HEK293T (cell line): ENCODE measurements around the gene MYOF.

ENCODE experiments used
- ARNT ChIP-seq: fragments of 450-650 bp; IDR thresholded peaks from 2 replicates; pipeline ENCODE4 v1.6.1; 2017; ENCODE audit warnings: mild to moderate bottlenecking
- BHLHE40 ChIP-seq: fragments of 450-650 bp; IDR thresholded peaks from 2 replicates; pipeline ENCODE4 v1.6.1; 2016; ENCODE audit warnings: mild to moderate bottlenecking, moderate library complexity, borderline replicate concordance
- CTBP1 ChIP-seq: fragments of 450-650 bp; IDR thresholded peaks from 2 replicates; pipeline ENCODE4 v1.6.1; 2016; ENCODE audit warnings: borderline replicate concordance
- FOXA1 ChIP-seq: fragments of 450-650 bp; IDR thresholded peaks from 2 replicates; pipeline ENCODE4 v1.6.1; 2016; ENCODE audit warnings: mild to moderate bottlenecking
- FOXK2 ChIP-seq: fragments of 450-650 bp; IDR thresholded peaks from 2 replicates; pipeline ENCODE4 v1.6.1; 2016; ENCODE audit warnings: mild to moderate bottlenecking
- HDGF ChIP-seq: fragments of 450-650 bp; IDR thresholded peaks from 2 replicates; pipeline ENCODE4 v1.6.1; 2017; ENCODE audit warnings: antibody characterized with exemption, borderline replicate concordance
- LEF1 ChIP-seq: fragments of 450-650 bp; IDR thresholded peaks from 2 replicates; pipeline ENCODE4 v1.6.1; 2017; ENCODE audit warnings: mild to moderate bottlenecking, borderline replicate concordance
- SP1 ChIP-seq: fragments of 450-650 bp; IDR thresholded peaks from 2 replicates; pipeline ENCODE4 v1.6.1; 2017
- TARDBP ChIP-seq: fragments of 450-650 bp; IDR thresholded peaks from 2 replicates; pipeline ENCODE4 v1.6.1; 2016
- ZNF384 ChIP-seq: fragments of 450-650 bp; IDR thresholded peaks from 2 replicates; pipeline ENCODE4 v1.6.1; 2016

DNA sequence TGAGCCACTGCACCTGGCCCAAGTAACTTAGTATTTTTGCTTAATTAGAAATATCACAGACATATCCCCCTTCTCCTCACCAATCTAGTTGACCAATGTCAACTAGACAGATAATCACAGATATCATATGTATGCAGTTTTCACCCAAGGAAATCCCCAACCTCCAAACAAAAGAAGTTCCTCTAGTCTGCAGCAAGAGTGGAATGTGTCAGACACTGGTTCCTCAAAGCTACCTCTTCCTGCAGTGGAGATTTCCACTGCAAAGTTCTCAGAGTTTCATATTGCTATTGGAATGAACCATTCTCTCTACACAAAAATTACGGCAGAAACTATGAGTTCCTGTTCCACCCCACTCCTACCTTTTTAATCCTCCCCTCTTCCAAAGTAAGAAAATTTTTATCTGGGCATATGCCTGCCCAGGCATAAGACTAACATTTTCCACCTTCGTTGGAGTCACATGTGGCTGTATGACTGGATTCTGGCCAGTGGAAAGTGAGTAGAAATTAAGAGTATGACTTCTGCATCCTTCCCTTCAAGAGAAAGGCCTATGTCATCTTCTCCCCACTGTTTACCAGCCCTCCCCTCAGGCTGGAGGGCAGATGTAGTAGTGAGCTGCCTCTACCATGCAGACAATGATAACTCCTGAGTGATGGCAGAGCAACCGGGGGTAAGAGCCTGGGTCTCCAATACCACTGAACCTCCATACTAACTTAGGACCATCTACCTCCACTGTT, 103.0 kb downstream of the MYOF start:
- TF ChIP-seq BHLHE40 (no peak), FOXK2 (no peak), ZNF384 (no peak), CTBP1 (no peak), HDGF (no peak), SP1 (no peak), LEF1 (no peak), TARDBP (no peak), ARNT (no peak), FOXA1 (no peak)
